HL-60 (cell line): ENCODE results near the gene EREG.

ENCODE experiments used
- SPI1 ChIP-seq: IDR thresholded peaks from 2 replicates; pipeline ENCODE4 v1.6.1; 2012; ENCODE audit warnings: low read depth, mild to moderate bottlenecking, borderline replicate concordance
- TF ChIP-seq, protein P1 (sequence below): IDR thresholded peaks from one replicate; pipeline ENCODE4 v1.5.1; 2011; ENCODE audit warnings: low read length, control low read depth, inconsistent platforms; ENCODE audit not compliant: insufficient read depth
- TF ChIP-seq, protein P2 (sequence below): IDR thresholded peaks from 2 replicates; pipeline ENCODE4 v1.6.1; 2012; ENCODE audit warnings: low read depth; ENCODE audit not compliant: insufficient replicate concordance

DNA sequence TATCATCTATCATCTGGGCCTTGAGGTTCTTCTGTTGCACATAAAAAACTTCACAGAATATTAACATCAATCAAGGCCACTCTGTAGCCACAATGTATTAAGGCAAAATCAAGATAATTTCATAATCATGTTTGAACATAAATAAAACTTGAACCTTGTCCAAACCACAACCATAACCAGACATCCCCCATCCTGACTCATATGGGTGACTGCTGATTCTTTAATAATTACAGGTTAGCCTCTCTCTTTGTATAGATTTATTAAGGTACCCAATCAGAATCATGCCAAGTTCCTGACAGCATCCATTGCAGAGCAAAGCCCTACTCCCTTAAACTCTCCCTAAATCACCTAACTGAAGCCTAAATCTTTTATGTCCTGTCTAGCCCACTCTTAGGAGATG lies 63.3 kb downstream of the EREG start:
- TF ChIP-seq, protein P1, sequence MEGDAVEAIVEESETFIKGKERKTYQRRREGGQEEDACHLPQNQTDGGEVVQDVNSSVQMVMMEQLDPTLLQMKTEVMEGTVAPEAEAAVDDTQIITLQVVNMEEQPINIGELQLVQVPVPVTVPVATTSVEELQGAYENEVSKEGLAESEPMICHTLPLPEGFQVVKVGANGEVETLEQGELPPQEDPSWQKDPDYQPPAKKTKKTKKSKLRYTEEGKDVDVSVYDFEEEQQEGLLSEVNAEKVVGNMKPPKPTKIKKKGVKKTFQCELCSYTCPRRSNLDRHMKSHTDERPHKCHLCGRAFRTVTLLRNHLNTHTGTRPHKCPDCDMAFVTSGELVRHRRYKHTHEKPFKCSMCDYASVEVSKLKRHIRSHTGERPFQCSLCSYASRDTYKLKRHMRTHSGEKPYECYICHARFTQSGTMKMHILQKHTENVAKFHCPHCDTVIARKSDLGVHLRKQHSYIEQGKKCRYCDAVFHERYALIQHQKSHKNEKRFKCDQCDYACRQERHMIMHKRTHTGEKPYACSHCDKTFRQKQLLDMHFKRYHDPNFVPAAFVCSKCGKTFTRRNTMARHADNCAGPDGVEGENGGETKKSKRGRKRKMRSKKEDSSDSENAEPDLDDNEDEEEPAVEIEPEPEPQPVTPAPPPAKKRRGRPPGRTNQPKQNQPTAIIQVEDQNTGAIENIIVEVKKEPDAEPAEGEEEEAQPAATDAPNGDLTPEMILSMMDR = no peak
- TF ChIP-seq, protein P2, sequence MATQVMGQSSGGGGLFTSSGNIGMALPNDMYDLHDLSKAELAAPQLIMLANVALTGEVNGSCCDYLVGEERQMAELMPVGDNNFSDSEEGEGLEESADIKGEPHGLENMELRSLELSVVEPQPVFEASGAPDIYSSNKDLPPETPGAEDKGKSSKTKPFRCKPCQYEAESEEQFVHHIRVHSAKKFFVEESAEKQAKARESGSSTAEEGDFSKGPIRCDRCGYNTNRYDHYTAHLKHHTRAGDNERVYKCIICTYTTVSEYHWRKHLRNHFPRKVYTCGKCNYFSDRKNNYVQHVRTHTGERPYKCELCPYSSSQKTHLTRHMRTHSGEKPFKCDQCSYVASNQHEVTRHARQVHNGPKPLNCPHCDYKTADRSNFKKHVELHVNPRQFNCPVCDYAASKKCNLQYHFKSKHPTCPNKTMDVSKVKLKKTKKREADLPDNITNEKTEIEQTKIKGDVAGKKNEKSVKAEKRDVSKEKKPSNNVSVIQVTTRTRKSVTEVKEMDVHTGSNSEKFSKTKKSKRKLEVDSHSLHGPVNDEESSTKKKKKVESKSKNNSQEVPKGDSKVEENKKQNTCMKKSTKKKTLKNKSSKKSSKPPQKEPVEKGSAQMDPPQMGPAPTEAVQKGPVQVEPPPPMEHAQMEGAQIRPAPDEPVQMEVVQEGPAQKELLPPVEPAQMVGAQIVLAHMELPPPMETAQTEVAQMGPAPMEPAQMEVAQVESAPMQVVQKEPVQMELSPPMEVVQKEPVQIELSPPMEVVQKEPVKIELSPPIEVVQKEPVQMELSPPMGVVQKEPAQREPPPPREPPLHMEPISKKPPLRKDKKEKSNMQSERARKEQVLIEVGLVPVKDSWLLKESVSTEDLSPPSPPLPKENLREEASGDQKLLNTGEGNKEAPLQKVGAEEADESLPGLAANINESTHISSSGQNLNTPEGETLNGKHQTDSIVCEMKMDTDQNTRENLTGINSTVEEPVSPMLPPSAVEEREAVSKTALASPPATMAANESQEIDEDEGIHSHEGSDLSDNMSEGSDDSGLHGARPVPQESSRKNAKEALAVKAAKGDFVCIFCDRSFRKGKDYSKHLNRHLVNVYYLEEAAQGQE = no peak
- TF ChIP-seq SPI1 = no peak
